Measurements from ENCODE around the gene PARP16. TPM values are rescaled to one million over a fixed set of nuclear protein-coding genes. Genes with fewer than 3 reads are reported as not detected.
"Not testable (repeated sequence)": the region's sequence is repeated elsewhere in the genome, so short reads cannot be mapped to it uniquely, and the experiment has no call there.

Gene PARP16
- total and polyA plus RNA-seq, 8 donors = 3.1 to 7.5 (median 5.5) TPM

DNA sequence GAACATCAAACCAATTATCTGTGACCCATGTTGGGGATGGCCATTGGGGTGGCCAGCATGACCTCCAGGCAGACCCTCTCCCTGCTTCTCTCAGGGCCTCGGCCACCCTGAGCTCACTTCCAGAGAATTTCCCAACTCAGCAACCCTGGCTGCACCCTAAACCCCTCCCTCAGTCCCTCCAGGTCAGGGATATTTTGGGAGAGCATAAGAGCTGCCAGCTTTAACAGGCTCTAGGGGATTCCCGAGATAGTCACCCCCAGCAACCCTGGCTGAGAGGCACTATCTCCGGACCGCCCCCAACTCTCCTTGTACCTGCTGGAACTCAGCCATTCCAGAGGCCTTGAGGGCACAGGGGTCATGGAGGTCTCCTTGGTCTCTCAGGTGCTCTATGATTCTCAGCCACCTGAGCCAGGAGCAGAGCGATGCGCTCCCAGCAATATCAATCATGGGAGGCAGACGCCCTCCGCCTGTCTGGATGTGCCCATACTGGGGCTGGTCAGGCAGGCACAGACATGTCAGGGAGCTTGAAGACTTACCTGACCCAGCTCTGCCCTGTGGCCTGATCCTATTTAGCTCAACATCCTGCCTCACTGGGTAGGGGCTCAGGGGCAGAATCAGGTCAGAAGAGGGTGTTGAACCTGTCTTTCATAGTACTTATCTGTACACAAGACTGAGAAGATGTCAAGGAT, 40.5 kb downstream of the PARP16 start:
- DNase-seq = no peak
- ATAC-seq = no peak
- Histone ChIP-seq H3K36me3 (no peaks in the 10 kb centered on the region), H3K9me3 (no peaks in the 10 kb centered on the region), H3K27ac (no peak overlapping the region), H3K27me3 (no peaks in the 10 kb centered on the region), H3K4me3 (no peak overlapping the region), H3K4me1 (no peaks in the 10 kb centered on the region)
- no peak for TF ChIP-seq CTCF (IDR thresholded peaks at IDR 0.05)
- FAIRE-seq = no peak
- intact Hi-C loops (cut with DNase I) = no loop called here
- WGBS, 2 donors = 92 to 93% methylated on average over 8 of the region's 8 CpGs

DNA sequence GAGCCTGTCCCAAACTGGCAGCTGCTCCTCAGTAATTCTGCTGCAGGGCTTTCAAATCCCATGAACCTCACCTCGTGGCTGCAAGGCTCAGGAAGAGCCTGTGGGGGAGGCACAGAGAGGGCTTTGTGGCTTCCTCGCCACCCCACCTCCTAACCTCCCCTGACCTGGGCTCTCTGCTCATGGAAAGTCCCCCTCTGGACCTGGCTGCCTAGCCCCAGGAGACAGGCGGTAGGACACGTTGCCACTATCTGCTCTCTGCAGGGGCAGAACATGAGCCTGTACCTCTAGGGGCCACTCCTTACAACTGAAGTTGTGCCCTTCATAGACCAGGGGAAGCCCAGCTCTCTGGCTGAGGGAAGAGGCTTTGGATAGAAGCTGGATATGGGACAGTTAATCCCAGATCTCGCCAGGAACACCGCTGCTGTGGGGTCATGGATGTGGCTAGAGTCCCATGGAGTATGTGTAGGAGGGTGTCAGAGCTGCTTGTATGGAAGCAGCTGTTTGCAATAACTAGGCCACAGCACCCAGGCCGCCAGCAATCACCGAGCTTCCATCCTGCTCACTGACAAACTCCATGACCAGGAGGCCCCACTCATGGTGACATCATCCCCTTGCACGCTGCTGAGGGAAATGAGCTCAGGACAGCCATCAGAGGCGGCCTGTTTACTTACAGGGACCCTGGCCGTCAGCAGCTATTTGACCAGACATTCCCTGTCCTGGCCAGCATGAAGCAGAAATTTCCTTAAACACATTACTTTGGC, 41.4 kb downstream of the PARP16 start:
- no peaks in the 10 kb centered on the region for H3K4me1 ChIP-seq
- FAIRE-seq = no peak
- 88 to 92% methylated on average over 11 of the region's 11 CpGs for WGBS, 2 donors
- no peaks in the 10 kb centered on the region for H3K36me3 ChIP-seq
- H3K27me3 ChIP-seq = no peaks in the 10 kb centered on the region
- TF ChIP-seq CTCF (IDR thresholded peaks at IDR 0.05) = no peak
- H3K4me3 ChIP-seq = no peak overlapping the region
- no peak overlapping the region for H3K27ac ChIP-seq
- no peaks in the 10 kb centered on the region for H3K9me3 ChIP-seq
- DNase-seq = peak in 4 of 6 donors; percentile 14 to 29 (median 20)
- peak in 3 of 4 donors; percentile 38 to 66 (median 58) for ATAC-seq
- intact Hi-C loops (cut with DNase I) = no loop called here

DNA sequence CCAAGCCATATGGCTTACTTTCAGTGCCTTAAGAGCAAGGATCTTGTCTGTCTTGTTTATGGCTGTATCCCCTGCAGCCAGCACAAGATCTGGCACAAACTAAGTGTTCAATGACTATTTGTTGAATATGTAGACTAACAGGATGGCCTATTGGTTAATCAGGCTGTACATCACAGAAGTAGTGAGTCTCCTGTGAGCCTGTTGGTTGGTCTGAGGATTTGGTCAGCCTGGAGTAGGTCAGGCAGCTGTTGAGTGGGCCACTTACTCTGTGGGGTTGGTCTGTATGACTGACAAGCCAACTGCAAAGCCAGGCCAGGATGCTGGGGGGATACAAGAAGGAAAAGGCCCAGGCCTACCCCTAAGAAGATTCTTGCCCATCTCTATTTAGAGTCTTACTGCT, 42.0 kb downstream of the PARP16 start:
- Histone ChIP-seq H3K27ac (no peak overlapping the region), H3K4me3 (no peak overlapping the region), H3K9me3 (no peaks in the 10 kb centered on the region), H3K4me1 (no peaks in the 10 kb centered on the region), H3K27me3 (no peaks in the 10 kb centered on the region), H3K36me3 (no peaks in the 10 kb centered on the region)
- TF ChIP-seq CTCF (IDR thresholded peaks at IDR 0.05) = no peak
- intact Hi-C loops (cut with DNase I) = no loop called here
- ATAC-seq (no peak), DNase-seq (no peak), FAIRE-seq (no peak)

DNA sequence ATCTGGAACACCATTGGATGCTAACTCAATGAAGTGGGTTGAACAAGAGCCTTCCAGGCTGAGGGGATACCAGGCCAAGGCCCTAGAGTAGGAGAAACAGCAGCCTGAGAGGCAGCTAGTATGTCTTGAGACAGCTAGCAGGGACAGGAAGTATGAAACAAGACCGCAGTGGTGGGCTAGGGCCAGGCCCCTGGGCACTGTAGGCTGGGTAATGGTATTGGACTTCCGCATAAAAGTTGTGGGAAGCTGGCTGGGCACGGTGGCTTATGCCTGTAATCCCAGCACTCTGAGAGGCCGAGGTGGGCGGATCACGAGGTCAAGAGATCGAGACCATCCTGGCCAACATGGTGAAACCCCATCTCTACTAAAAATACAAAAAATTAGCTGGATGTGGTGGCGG, 50.2 kb downstream of the PARP16 start:
- H3K27ac ChIP-seq; H3K4me1 ChIP-seq; DNase-seq; ATAC-seq; H3K27me3 ChIP-seq; FAIRE-seq; H3K36me3 ChIP-seq; intact Hi-C loops (cut with DNase I); H3K9me3 ChIP-seq; H3K4me3 ChIP-seq: not testable (repeated sequence)
- WGBS, 2 donors = 93 to 95% methylated on average over 8 of the region's 8 CpGs

GRCh38 chr15:65233696-65234095, 53.0 kb downstream of the PARP16 start:
- Histone ChIP-seq H3K27me3 (no peaks in the 10 kb centered on the region), H3K4me3 (no peak overlapping the region), H3K27ac (no peak overlapping the region), H3K9me3 (no peaks in the 10 kb centered on the region), H3K4me1 (no peaks in the 10 kb centered on the region), H3K36me3 (no peaks in the 10 kb centered on the region)
- intact Hi-C loops (cut with DNase I) = no loop called here
- ATAC-seq (no peak), FAIRE-seq (no peak), DNase-seq (no peak)
- TF ChIP-seq CTCF (IDR thresholded peaks at IDR 0.05) = no peak
- 83 to 89% methylated on average over 5 of the region's 5 CpGs for WGBS, 2 donors

Measured in pancreas (tissue), 10 donors.